Activated naive CD4-positive, alpha-beta T cell treated with anti-CD3 and anti-CD28 coated beads, Interleukin-2, amount 50 U/mL, for 72 hours (primary cell): Measurements from ENCODE around the gene KRTAP10-10. TPM values are rescaled to one million over a fixed set of nuclear protein-coding genes. Genes with fewer than 3 reads are reported as not detected.
"Not testable (repeated sequence)": the region's sequence is repeated elsewhere in the genome, so short reads cannot be mapped to it uniquely, and the experiment has no call there.

Experiments used
- ATAC-seq, 2 donors: fragments of 150-1000 bp; cut with Tn5 transposase; 2 replicates each; pipeline ENCODE4 v1.10.0; 2021; ENCODE audit warnings: mild to moderate bottlenecking in 2 of 2, moderate library complexity in 2 of 2
- DNase-seq, 2 donors: peaks; one replicate each; pipeline ENCODE4 v3.0.0; 2021 to 2022; ENCODE audit warnings: low spot score in 2 of 2
- H3K27ac Mint-ChIP-seq, 2 donors: one replicate each; pipeline ENCODE4 v1.8.0; 2022; ENCODE audit warnings: mild to moderate bottlenecking in 2 of 2, mixed read lengths in 2 of 2
- H3K36me3 Mint-ChIP-seq, 2 donors: one replicate each; pipeline ENCODE4 v1.8.0; 2022; ENCODE audit warnings: mixed read lengths in 2 of 2
- H3K9me3 Mint-ChIP-seq, 2 donors: one replicate each; pipeline ENCODE4 v1.8.0; 2022; ENCODE audit warnings: mixed read lengths in 2 of 2
- total RNA-seq, 2 donors: library from RNA; stranded (reverse); gene quantifications; one replicate each; pipeline ENCODE4 v1.2.3, GENCODE V29; 2022

Gene KRTAP10-10
- total RNA-seq, 2 donors from 2014 or later = not detected

GRCh38 chr21:44653123-44653522, 16.0 kb downstream of the KRTAP10-10 start:
- Mint-ChIP-seq H3K36me3 (peaks cover 24 to 38% of the 10 kb centered on the region in 2 donors), H3K27ac (no peak overlapping the region), H3K9me3 (peaks cover 19 to 25% of the 10 kb centered on the region in 2 donors)
- DNase-seq = no peak
- no peak for ATAC-seq

GRCh38 chr21:44653656-44654575, 16.8 kb downstream of the KRTAP10-10 start:
- no peak for DNase-seq
- peaks cover 19 to 31% of the 10 kb centered on the region in 2 donors for H3K9me3 Mint-ChIP-seq
- H3K27ac Mint-ChIP-seq = no peak overlapping the region
- ATAC-seq = peak in 1 of 2 donors; percentile 13
- H3K36me3 Mint-ChIP-seq = peaks cover 25 to 44% of the 10 kb centered on the region in 2 donors

DNA sequence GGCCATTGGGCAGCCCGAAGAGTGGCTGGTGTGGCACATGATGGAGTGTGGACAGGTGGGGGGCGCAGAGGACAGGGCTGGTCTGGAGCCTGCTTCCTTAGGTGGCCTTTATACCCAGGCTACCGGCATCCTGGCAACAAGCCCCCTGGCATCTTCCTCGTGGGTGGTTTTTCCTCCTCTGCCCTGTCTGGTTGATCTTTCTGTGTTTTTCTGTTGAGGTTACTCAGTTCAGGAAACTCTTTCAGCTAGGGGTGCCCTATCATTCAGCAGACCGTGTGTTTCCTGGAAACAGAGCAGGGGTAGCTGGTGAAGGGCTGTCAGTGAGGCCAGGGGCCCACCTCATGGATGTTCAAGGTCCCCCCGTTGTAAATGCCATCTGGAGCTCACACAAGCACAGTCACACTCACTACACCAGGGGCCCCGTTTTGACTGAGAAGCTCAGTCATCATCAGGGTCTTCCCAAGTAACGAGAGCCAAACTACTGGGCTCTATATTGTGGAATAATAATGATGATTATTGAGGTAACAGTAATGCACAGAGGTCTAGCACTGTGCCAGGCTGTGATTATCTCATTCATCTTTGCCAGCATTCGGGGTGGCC, 17.5 kb downstream of the KRTAP10-10 start, which contains the start of gene KRTAP12-4:
Gene KRTAP12-4 (minus strand): TSS at position 84 of the 600 bp plus-strand sequence. CDS start 45 bp downstream, at position 39.
- no peak for ATAC-seq
- DNase-seq = no peak
- Mint-ChIP-seq H3K27ac (no peak within 1 kb of the TSS), H3K36me3 (peaks cover 25 to 46% of the 10 kb centered on the region in 2 donors), H3K9me3 (peaks cover 19 to 35% of the 10 kb centered on the region in 2 donors)

GRCh38 chr21:44656868-44657267, 19.7 kb downstream of the KRTAP10-10 start:
- Mint-ChIP-seq H3K27ac (peak overlapping the region; percentile 69 to 74), H3K9me3 (peaks cover 19 to 46% of the 10 kb centered on the region in 2 donors), H3K36me3 (peaks cover 31 to 56% of the 10 kb centered on the region in 2 donors)
- DNase-seq (no peak), ATAC-seq (no peak)

GRCh38 chr21:44657635-44658540, 20.7 kb downstream of the KRTAP10-10 start, which contains the start of gene KRTAP12-3:
TSS of gene KRTAP12-3 (plus strand) at chr21:44657932. CDS start at chr21:44657980, 48 bp downstream.
- H3K27ac Mint-ChIP-seq = peak within 1 kb of the TSS; percentile 69 to 74
- H3K9me3 Mint-ChIP-seq = peaks cover 19 to 51% of the 10 kb centered on the region in 2 donors

GRCh38 chr21:44658541-44658910, 21.4 kb downstream of the KRTAP10-10 start:
- Mint-ChIP-seq H3K9me3 (peaks cover 19 to 51% of the 10 kb centered on the region in 2 donors), H3K27ac (peak overlapping the region in 1 of 2 donors; percentile 74), H3K36me3 (peaks cover 31 to 55% of the 10 kb centered on the region in 2 donors)
- DNase-seq (no peak), ATAC-seq (no peak)

More at GRCh38 chr21:44657635-44658540, 20.7 kb downstream of the KRTAP10-10 start, which contains the start of gene KRTAP12-3:
- ATAC-seq = peak; percentile 69 to 71
- DNase-seq = no peak
- peaks cover 31 to 56% of the 10 kb centered on the region in 2 donors for H3K36me3 Mint-ChIP-seq

DNA sequence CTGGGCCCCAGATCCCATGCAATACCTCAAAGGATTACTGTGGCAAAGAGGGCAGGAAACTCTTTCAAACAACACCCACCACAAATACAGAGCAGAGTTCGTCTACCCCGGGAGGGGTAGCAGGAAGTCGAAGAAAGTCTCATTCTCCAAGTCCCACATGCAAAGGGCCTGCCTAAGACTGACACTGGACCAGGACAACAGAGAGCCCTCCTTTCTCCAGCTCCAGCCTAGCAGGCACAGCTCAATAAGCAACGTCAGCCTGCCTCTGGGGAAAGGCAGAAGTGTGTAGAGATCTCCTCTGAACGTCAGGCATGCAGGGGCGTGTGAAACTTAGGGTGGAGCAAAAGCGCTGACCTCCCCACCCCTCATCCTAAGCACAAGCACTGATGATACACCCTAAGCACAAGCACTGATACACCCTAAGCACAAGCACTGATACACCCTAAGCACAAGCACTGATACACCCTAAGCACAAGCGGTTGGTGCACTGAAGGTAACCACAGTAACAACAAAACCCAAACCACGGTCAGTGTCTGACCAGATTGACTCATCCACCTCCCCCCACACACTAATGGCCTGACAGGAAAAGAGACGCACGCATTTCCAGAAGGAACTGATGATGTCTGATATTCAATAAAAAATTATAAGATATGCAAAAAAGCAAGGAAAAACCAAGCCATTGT, 21.9 kb downstream of the KRTAP10-10 start:
- no peak overlapping the region for H3K27ac Mint-ChIP-seq
- ATAC-seq = peak in 1 of 2 donors; percentile 15
- H3K9me3 Mint-ChIP-seq = peaks cover 19 to 46% of the 10 kb centered on the region in 2 donors
- peaks cover 31 to 49% of the 10 kb centered on the region in 2 donors for H3K36me3 Mint-ChIP-seq
- no peak for DNase-seq

DNA sequence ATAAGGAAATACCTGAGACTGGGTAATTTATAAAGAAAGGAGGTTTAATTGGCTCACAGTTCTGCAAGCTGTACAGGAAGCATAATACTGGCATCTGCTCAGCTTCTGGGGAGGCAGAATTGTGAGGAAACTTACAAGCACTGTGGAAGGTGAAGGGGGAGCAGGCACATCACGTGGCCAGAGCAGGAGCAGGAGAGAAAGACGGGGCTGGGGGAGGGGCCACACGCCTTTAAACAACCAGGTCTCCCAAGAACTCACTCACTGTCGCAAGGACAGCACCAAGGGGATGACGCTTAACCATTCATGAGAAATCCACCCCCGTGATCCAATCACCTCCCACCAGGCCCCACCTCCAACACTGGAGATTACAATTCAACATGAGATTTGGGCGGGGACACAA, 24.4 kb downstream of the KRTAP10-10 start:
- not testable (repeated sequence) for DNase-seq, H3K27ac Mint-ChIP-seq, ATAC-seq
- H3K36me3 Mint-ChIP-seq = peaks cover 23 to 32% of the 10 kb centered on the region in 2 donors
- peaks cover 11 to 39% of the 10 kb centered on the region in 2 donors for H3K9me3 Mint-ChIP-seq

- Mint-ChIP-seq H3K36me3 (peaks cover 10 to 20% of the 10 kb centered on the region in 2 donors), H3K9me3 (peaks cover 6 to 22% of the 10 kb centered on the region in 2 donors), H3K27ac (no peak overlapping the region)
- ATAC-seq (no peak), DNase-seq (no peak)
Measured at GRCh38 chr21:44664691-44665090, 27.5 kb downstream of the KRTAP10-10 start.

GRCh38 chr21:44666401-44667320, 29.5 kb downstream of the KRTAP10-10 start, which contains the start of gene KRTAP12-2:
TSS of gene KRTAP12-2 (minus strand) at chr21:44666927. CDS start at chr21:44666886, 41 bp downstream.
- Mint-ChIP-seq H3K27ac (peak within 1 kb of the TSS in 1 of 2 donors; percentile 46), H3K36me3 (peaks cover under 1 to 15% of the 10 kb centered on the region in 2 donors), H3K9me3 (peaks cover 12 to 13% of the 10 kb centered on the region in 2 donors)
- DNase-seq = no peak
- no peak for ATAC-seq

DNA sequence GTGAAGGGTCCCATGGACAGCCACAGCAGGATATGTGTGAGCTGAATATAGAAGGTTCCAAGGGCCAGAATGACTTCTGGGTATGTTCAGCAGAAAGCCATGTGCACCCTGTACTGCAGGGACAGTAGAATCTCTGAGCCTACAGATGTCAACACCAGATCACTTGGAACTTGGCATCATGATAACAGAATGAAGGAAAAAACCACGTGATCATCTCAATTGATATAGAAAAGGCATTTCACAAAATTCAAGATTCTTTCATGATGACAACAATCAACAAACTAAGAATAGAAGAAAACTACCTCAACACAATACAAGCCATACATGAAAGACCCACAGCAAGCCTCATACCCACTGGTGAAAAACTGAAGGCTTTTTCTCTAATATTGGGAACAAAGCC, 30.5 kb downstream of the KRTAP10-10 start:
- Mint-ChIP-seq H3K36me3 (peaks cover 5 to 13% of the 10 kb centered on the region in 2 donors), H3K27ac (no peak overlapping the region), H3K9me3 (peaks cover 6 to 12% of the 10 kb centered on the region in 2 donors)

GRCh38 chr21:44670642-44671432, 33.7 kb downstream of the KRTAP10-10 start:
- ATAC-seq (no peak), DNase-seq (no peak)
- Mint-ChIP-seq H3K36me3 (peaks cover 5 to 19% of the 10 kb centered on the region in 2 donors), H3K27ac (no peak overlapping the region), H3K9me3 (peaks cover 16 to 20% of the 10 kb centered on the region in 2 donors)

More for the DNA sequence above, 30.5 kb downstream of the KRTAP10-10 start:
- no peak for DNase-seq
- no peak for ATAC-seq

- no peak for ATAC-seq
- H3K36me3 Mint-ChIP-seq = peaks cover 5 to 19% of the 10 kb centered on the region in 2 donors
- no peak overlapping the region for H3K27ac Mint-ChIP-seq
- no peak for DNase-seq
- H3K9me3 Mint-ChIP-seq = peaks cover 16 to 20% of the 10 kb centered on the region in 2 donors
Measured at GRCh38 chr21:44671911-44672310, 34.8 kb downstream of the KRTAP10-10 start.

DNA sequence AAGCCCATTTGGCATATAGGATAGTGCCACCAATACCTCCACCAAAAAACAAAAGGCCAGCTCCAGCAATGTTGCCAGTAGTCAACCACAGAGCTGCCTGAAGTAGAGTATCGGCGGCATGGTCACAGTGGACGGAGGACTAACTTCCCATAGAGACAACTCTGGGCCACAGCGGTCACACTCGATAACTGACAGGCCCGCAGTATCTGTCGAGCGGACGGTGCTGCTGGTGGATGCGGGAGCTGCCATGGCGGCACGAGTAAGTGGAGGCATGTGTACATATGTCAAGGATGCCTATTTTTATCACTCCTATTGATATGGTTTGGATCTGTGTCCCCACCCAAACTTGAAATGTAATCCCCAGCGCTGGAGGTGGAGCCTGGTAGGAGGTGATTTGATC, 40.7 kb downstream of the KRTAP10-10 start:
- Mint-ChIP-seq H3K27ac (no peak overlapping the region), H3K36me3 (peaks cover 0 to 3% of the 10 kb centered on the region in 2 donors), H3K9me3 (peaks cover 6 to 7% of the 10 kb centered on the region in 2 donors)
- DNase-seq (no peak), ATAC-seq (no peak)
